ENCODE data around the gene ATG7. TPM values are rescaled to one million over a fixed set of nuclear protein-coding genes. Genes with fewer than 3 reads are reported as not detected.

The ATG7 gene
- total and polyA plus RNA-seq, 4 donors, result 7.4 to 53.8 (median 15.6) TPM

GRCh38 chr3:11389386-11390268 is 117.4 kb downstream of the ATG7 start:
- Histone ChIP-seq H3K4me3 (ENCODE audit: low read depth in 1 of 3, low read length in 3 of 3) (no peak overlapping the region), H3K9ac (ENCODE audit: low read depth in 1 of 2, low read length in 2 of 2) (no peak overlapping the region), H3K27ac (ENCODE audit: low read depth in 1 of 2, low read length in 2 of 2) (no peak overlapping the region), H3K9me3 (ENCODE audit: control insufficient read depth in 4 of 4, low read length in 3 of 4) (no peaks in the 10 kb centered on the region), H3K36me3 (ENCODE audit: control insufficient read depth in 4 of 4, insufficient read depth in 3 of 4, low read depth in 1 of 4, low read length in 3 of 4) (no peaks in the 10 kb centered on the region), H3K27me3 (ENCODE audit: control insufficient read depth in 4 of 4, insufficient read depth in 4 of 4, low read length in 3 of 4) (no peaks in the 10 kb centered on the region), H3K4me1 (ENCODE audit: control insufficient read depth in 4 of 4, insufficient read depth in 4 of 4, low read length in 3 of 4) (peaks cover 3 to 13% (median 5%) of the 10 kb centered on the region in 4 donors)
- DNase-seq (ENCODE audit: low spot score), result no peak
- WGBS, result 95% methylated on average over 10 of the region's 10 CpGs
- TF ChIP-seq MAX (IDR thresholded peaks at IDR 0.05), result no peak
- TF ChIP-seq RXRA (IDR thresholded peaks at IDR 0.05), result no peak
- TF ChIP-seq, protein P1, sequence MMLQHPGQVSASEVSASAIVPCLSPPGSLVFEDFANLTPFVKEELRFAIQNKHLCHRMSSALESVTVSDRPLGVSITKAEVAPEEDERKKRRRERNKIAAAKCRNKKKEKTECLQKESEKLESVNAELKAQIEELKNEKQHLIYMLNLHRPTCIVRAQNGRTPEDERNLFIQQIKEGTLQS (IDR thresholded peaks at IDR 0.05), result no peak
- TF ChIP-seq ZBTB33 (IDR thresholded peaks at IDR 0.05), result no peak

DNA sequence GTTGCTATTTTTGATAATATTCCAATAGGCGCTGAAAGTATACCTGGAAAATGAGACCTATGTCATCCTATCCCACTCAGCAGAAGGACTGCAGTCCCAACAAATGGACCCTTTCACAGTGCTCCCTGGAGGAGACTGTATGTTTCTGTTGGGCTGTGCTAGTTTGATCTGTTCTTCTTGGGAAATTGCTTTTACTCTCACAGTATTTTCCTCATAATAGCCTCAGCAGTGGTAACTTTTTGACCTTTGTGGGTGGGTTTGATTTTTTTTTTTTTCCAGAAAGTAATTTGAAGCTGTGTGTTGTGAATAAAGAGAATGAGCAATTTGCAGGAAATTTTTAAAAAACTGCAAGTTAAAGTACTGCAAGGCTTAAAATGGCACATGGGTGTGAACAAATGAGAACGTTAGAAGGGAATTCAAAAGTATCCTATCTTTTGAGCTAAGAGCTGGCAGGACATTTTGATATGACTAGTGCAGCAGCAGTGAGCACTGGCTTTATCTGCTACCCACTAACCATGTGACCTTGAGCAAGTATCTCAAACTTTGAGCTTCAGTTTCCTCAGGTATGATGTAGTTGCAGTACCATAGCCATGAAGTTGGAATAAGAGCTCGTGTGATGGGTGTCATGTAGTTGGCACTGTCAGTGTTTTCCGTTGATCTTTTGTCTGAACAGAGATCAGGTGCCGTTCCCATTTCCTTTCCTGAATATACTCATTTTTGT is 118.4 kb downstream of the ATG7 start:
- Histone ChIP-seq H3K9me3 (ENCODE audit: control insufficient read depth in 4 of 4, low read length in 3 of 4) (no peaks in the 10 kb centered on the region), H3K27me3 (ENCODE audit: control insufficient read depth in 4 of 4, insufficient read depth in 4 of 4, low read length in 3 of 4) (no peaks in the 10 kb centered on the region), H3K4me1 (ENCODE audit: control insufficient read depth in 4 of 4, insufficient read depth in 4 of 4, low read length in 3 of 4) (peaks cover 3 to 13% (median 5%) of the 10 kb centered on the region in 4 donors), H3K27ac (ENCODE audit: low read depth in 1 of 2, low read length in 2 of 2) (no peak overlapping the region), H3K9ac (ENCODE audit: low read depth in 1 of 2, low read length in 2 of 2) (no peak overlapping the region), H3K4me3 (ENCODE audit: low read depth in 1 of 3, low read length in 3 of 3) (peak overlapping the region in 2 of 3 donors; percentile 25 to 34), H3K36me3 (ENCODE audit: control insufficient read depth in 4 of 4, insufficient read depth in 3 of 4, low read depth in 1 of 4, low read length in 3 of 4) (no peaks in the 10 kb centered on the region)
- TF ChIP-seq YY1 (IDR thresholded peaks at IDR 0.05) (peak; percentile 10), RXRA (IDR thresholded peaks at IDR 0.05) (no peak), HNF4A (conservative IDR thresholded peaks at IDR 0.05) (peak in 1 of 2 donors; percentile 21), RAD21 (IDR thresholded peaks at IDR 0.05) (no peak), JUND (IDR thresholded peaks at IDR 0.05) (no peak), CTCF (IDR thresholded peaks at IDR 0.05; ENCODE audit: low read depth, low read length, missing input control) (no peak)
- 40% methylated on average over 5 of the region's 5 CpGs for WGBS
- no peak for DNase-seq (ENCODE audit: low spot score)
